ENCODE measurements around the gene NDUFB7.

DNA sequence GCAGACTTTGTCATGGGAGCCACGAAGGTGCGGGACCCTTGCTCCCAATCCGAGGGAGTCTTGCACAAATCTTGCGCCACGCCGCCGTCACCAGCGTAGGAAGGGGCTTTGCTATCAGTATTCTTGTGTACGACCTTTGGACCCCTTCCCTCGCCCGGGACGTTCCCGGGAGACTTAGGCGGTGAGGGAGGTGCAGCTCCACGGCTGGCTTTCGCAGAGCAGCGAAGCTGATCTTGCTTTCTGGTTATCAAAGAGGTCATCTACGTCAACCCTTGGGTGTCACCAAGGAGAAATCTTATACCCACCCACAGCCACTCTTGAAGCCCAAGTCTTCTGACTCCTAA, 41.9 kb downstream of the NDUFB7 start:
- TF ChIP-seq, protein P1, sequence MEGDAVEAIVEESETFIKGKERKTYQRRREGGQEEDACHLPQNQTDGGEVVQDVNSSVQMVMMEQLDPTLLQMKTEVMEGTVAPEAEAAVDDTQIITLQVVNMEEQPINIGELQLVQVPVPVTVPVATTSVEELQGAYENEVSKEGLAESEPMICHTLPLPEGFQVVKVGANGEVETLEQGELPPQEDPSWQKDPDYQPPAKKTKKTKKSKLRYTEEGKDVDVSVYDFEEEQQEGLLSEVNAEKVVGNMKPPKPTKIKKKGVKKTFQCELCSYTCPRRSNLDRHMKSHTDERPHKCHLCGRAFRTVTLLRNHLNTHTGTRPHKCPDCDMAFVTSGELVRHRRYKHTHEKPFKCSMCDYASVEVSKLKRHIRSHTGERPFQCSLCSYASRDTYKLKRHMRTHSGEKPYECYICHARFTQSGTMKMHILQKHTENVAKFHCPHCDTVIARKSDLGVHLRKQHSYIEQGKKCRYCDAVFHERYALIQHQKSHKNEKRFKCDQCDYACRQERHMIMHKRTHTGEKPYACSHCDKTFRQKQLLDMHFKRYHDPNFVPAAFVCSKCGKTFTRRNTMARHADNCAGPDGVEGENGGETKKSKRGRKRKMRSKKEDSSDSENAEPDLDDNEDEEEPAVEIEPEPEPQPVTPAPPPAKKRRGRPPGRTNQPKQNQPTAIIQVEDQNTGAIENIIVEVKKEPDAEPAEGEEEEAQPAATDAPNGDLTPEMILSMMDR (IDR thresholded peaks at IDR 0.05), result no peak
- no peak for TF ChIP-seq POLR2A (IDR thresholded peaks at IDR 0.05)
- no peak for TF ChIP-seq POLR2AphosphoS5 (IDR thresholded peaks at IDR 0.05; ENCODE audit: insufficient read depth in 1 of 2, low read depth in 1 of 2)
